Ovary (tissue), 9 donors: ENCODE results near the gene H6PD. TPM values are rescaled to one million over a fixed set of nuclear protein-coding genes. Genes with fewer than 3 reads are reported as not detected.
A peak's percentile ranks its signal among the peaks of the same experiment; 100 is the strongest.

Experiments
- DNase-seq, 5 donors: peaks; one replicate each; pipeline ENCODE4 v3.0.0-alpha.2; 2019 to 2020
- H3K27ac ChIP-seq, 2 donors: fragments of 200-600 bp; one replicate each; pipeline versions ENCODE4 v1.5.1 to v1.8.0; 2019 to 2022
- H3K27me3 ChIP-seq: fragments of 200-600 bp; one replicate; pipeline ENCODE4 v1.8.0; 2022
- H3K36me3 ChIP-seq: fragments of 200-600 bp; sonication (generic); one replicate; pipeline ENCODE4 v1.5.1; 2019
- H3K4me1 ChIP-seq: one replicate; pipeline ENCODE4 v1.8.1; 2013; ENCODE audit warnings: mild to moderate bottlenecking, moderate library complexity; ENCODE audit not compliant: insufficient read depth
- H3K4me3 ChIP-seq: fragments of 200-600 bp; sonication (generic); one replicate; pipeline ENCODE4 v1.5.1; 2017
- H3K9me3 ChIP-seq, 2 donors: fragments of 200-600 bp in 1 of 2; sonication (generic) in 1 of 2; one replicate each; pipeline versions ENCODE4 v1.5.1 to v1.8.1; 2013 to 2019; ENCODE audit warnings: mild to moderate bottlenecking in 1 of 2, moderate library complexity in 1 of 2
- CTCF ChIP-seq, 3 donors: fragments of 450-650 bp in 2 of 3; fragments of 200-600 bp in 1 of 3; IDR thresholded peaks; one replicate each; pipeline versions ENCODE4 v1.5.1 to v1.8.0; 2016 to 2022; ENCODE audit warnings: antibody characterized with exemption in 3 of 3, mild to moderate bottlenecking in 1 of 3
- EP300 ChIP-seq: sonication (generic); formaldehyde crosslinking; IDR thresholded peaks from one replicate; pipeline ENCODE4 v1.6.1; 2017; ENCODE audit warnings: antibody characterized with exemption
- POLR2A ChIP-seq: fragments of 450-650 bp; IDR thresholded peaks from one replicate; pipeline ENCODE4 v1.6.1; 2017; ENCODE audit warnings: antibody characterized with exemption, mild to moderate bottlenecking, moderate library complexity
- WGBS, 3 donors: extraction: QIAGEN DNeasy Blood & Tissue Kit in 1 of 3; methylation state at CpG; one replicate each; pipeline versions ENCODE4 v1.1.5 to v1.1.7; 2013 to 2017; 5-methylcytosine and 5-hydroxymethylcytosine counted together
- intact Hi-C, 4 donors: fragments of 100-400 bp; cut with DNase I; formaldehyde crosslinking; loops; one replicate each; pipeline versions ENCODE4 v1.11.0 to v1.15.1; 2022 to 2023
- polyA plus RNA-seq, 2 donors: library from polyadenylated mRNA; stranded (reverse); fragments of 200-250 nt in 1 of 2; fragments of 350-450 nt in 1 of 2; fragmentation: Illumina TruSeq in 1 of 2; extraction: RNeasy Lipid Tissue Mini Kit (QIAGEN cat#74804) in 1 of 2; gene quantifications; one replicate each; pipeline ENCODE4 v1.2.3, GENCODE V29; 2013 to 2014
- total RNA-seq, 7 donors: library from RNA; depleted of rRNA in 2 of 7; stranded (reverse); fragments of >200 nt in 2 of 7; fragmentation: NEBNext Ultra II Directional in 3 of 7; extraction: Animal tissue kit (Norgen Biotek cat#: 25700) in 3 of 7; gene quantifications; one replicate each; pipeline versions ENCODE4 v1.1.0 to v1.2.4, GENCODE V29; 2016 to 2023
- donor health status: DM: no; HTN: no; CAD: no; lungs with moderate emphysema.
- donor health status: DM: no; HTN: no; CAD: no.
- donor health status: Bipolar disorder and iron deficiency.
- donor health status: DM: yes; HTN: yes; CAD: no.
- donor health status: DM: no; HTN: no; CAD: no.
- donor health status: DM: yes; HTN: yes; CAD: no.

The H6PD gene
- total and polyA plus RNA-seq, 9 donors: 47.0 to 148 (median 89.7) TPM

- intact Hi-C loops: no loop called here
- Histone ChIP-seq H3K4me1 (peaks cover 46% of the 10 kb centered on the region), H3K27ac (peak overlapping the region; percentile 48 to 78), H3K27me3 (no peaks in the 10 kb centered on the region), H3K36me3 (no peaks in the 10 kb centered on the region), H3K4me3 (peak overlapping the region; percentile 20), H3K9me3 (no peaks in the 10 kb centered on the region)
- 13 to 23% (median 16%) methylated on average over 16 of the region's 16 CpGs for WGBS, 3 donors
- TF ChIP-seq POLR2A (peak; percentile 28), CTCF (IDR thresholded peaks at IDR 0.05) (no peak), EP300 (peak; percentile 53)
- DNase-seq: peak; percentile 67 to 81 (median 74)
Observed at GRCh38 chr1:9239622-9240401, 5.2 kb downstream of the H6PD start.

- TF ChIP-seq POLR2A (no peak), EP300 (no peak), CTCF (IDR thresholded peaks at IDR 0.05) (no peak)
- H3K4me3 ChIP-seq: no peak overlapping the region
- 87 to 93% (median 88%) methylated on average over 8 of the region's 8 CpGs for WGBS, 3 donors
- H3K36me3 ChIP-seq: no peaks in the 10 kb centered on the region
- peaks cover 48% of the 10 kb centered on the region for H3K4me1 ChIP-seq
- intact Hi-C loops: no loop called here
- no peaks in the 10 kb centered on the region for H3K27me3 ChIP-seq
- H3K27ac ChIP-seq: peak overlapping the region; percentile 18 to 78
- peak in 2 of 5 donors; percentile 26 to 36 for DNase-seq
- no peaks in the 10 kb centered on the region for H3K9me3 ChIP-seq
Observed at GRCh38 chr1:9240914-9241820, 6.6 kb downstream of the H6PD start.

- H3K9me3 ChIP-seq: no peaks in the 10 kb centered on the region
- peak in 3 of 5 donors; percentile 30 to 42 (median 33) for DNase-seq
- H3K27ac ChIP-seq: peak overlapping the region in 1 of 2 donors; percentile 78
- intact Hi-C loops: no loop called here
- no peaks in the 10 kb centered on the region for H3K36me3 ChIP-seq
- TF ChIP-seq POLR2A (no peak), CTCF (IDR thresholded peaks at IDR 0.05) (no peak), EP300 (no peak)
- WGBS, 3 donors: 58 to 77% (median 74%) methylated on average over 10 of the region's 10 CpGs
- H3K4me1 ChIP-seq: peaks cover 45% of the 10 kb centered on the region
- no peak overlapping the region for H3K4me3 ChIP-seq
- no peaks in the 10 kb centered on the region for H3K27me3 ChIP-seq
Observed at GRCh38 chr1:9241891-9242290, 7.3 kb downstream of the H6PD start.

GRCh38 chr1:9242338-9242969 lies 7.9 kb downstream of the H6PD start:
- 11 to 14% (median 11%) methylated on average over 9 to 10 of the region's 10 CpGs for WGBS, 3 donors
- TF ChIP-seq CTCF (IDR thresholded peaks at IDR 0.05): no peak
- TF ChIP-seq EP300: peak; percentile 17
- TF ChIP-seq POLR2A: no peak
- intact Hi-C loops: no loop called here
- H3K4me1 ChIP-seq: peaks cover 44% of the 10 kb centered on the region
- peak; percentile 84 to 86 (median 84) for DNase-seq
- peak overlapping the region; percentile 20 for H3K4me3 ChIP-seq
- H3K36me3 ChIP-seq: no peaks in the 10 kb centered on the region
- H3K27me3 ChIP-seq: no peaks in the 10 kb centered on the region
- no peaks in the 10 kb centered on the region for H3K9me3 ChIP-seq
- H3K27ac ChIP-seq: peak overlapping the region; percentile 53 to 78
